HepG2 (cell line): ENCODE data around the gene ETS1. TPM values are rescaled to one million over a fixed set of nuclear protein-coding genes. Genes with fewer than 3 reads are reported as not detected.

Experiments used
- CBFB ChIP-seq: sonication (generic); formaldehyde crosslinking; IDR thresholded peaks from 2 replicates; pipeline ENCODE4 v1.4.0; 2020; ENCODE audit warnings: missing genetic modification reagents
- FOSL2 ChIP-seq: sonication (generic); formaldehyde crosslinking; IDR thresholded peaks from 2 replicates; pipeline ENCODE4 v1.4.0; 2020; ENCODE audit warnings: missing genetic modification reagents
- HMGXB4 ChIP-seq, 2 experiments: sonication (generic) in 1 of 2; formaldehyde crosslinking in 1 of 2; IDR thresholded peaks; 2 replicates each; pipeline versions ENCODE4 v1.4.0 to v1.6.1; 2018 to 2020; ENCODE audit warnings: missing genetic modification reagents in 2 of 2, borderline replicate concordance in 1 of 2, low read depth in 1 of 2, mild to moderate bottlenecking in 1 of 2, missing biosample characterization in 1 of 2
- NCOR1 ChIP-seq: fragments of 200-600 bp; sonication (generic); IDR thresholded peaks from 2 replicates; pipeline ENCODE4 v1.7.0; 2017; ENCODE audit warnings: antibody characterized with exemption, low read length, borderline replicate concordance
- ZNF296 ChIP-seq: sonication (generic); formaldehyde crosslinking; conservative IDR thresholded peaks from 2 replicates; pipeline ENCODE4 v1.5.0; 2020; ENCODE audit warnings: mild to moderate bottlenecking, missing genetic modification reagents
- ZNF496 ChIP-seq: sonication (generic); formaldehyde crosslinking; IDR thresholded peaks from 2 replicates; pipeline ENCODE4 v1.8.1; 2023; ENCODE audit warnings: mild to moderate bottlenecking, moderate library complexity, missing genetic modification reagents; ENCODE audit not compliant: insufficient replicate concordance
- ZNF556 ChIP-seq: sonication (generic); formaldehyde crosslinking; IDR thresholded peaks from 2 replicates; pipeline ENCODE4 v1.4.0; 2020; ENCODE audit warnings: mild to moderate bottlenecking, missing genetic modification reagents, borderline replicate concordance
- ZNF572 ChIP-seq: sonication (generic); formaldehyde crosslinking; IDR thresholded peaks from 2 replicates; pipeline ENCODE4 v1.5.1; 2020; ENCODE audit warnings: mild to moderate bottlenecking, missing genetic modification reagents
- ZNF598 ChIP-seq: sonication (generic); formaldehyde crosslinking; IDR thresholded peaks from 2 replicates; pipeline ENCODE4 v1.5.1; 2020; ENCODE audit warnings: mild to moderate bottlenecking, missing genetic modification reagents, borderline replicate concordance
- ZNF746 ChIP-seq: sonication (generic); formaldehyde crosslinking; IDR thresholded peaks from 2 replicates; pipeline ENCODE4 v1.8.0; 2022; ENCODE audit warnings: mild to moderate bottlenecking, missing genetic modification reagents
- ZNF775 ChIP-seq: sonication (generic); formaldehyde crosslinking; IDR thresholded peaks from 2 replicates; pipeline ENCODE4 v1.4.0; 2020; ENCODE audit warnings: missing genetic modification reagents, mild to moderate bottlenecking, moderate library complexity, borderline replicate concordance
- polyA plus RNA-seq, 8 experiments: library from polyadenylated mRNA; depleted of rRNA in 3 of 8; stranded (reverse) in 7 of 8; unstranded in 1 of 8; fragments of >200 nt; fragmentation: Illumina TruSeq in 4 of 8; extraction: Trizol in 4 of 8; gene quantifications; 2 replicates each; pipeline versions ENCODE4 v1.2.1 to v1.2.3, GENCODE V29; 2011 to 2016; ENCODE audit warnings: low read depth in 4 of 8, missing spikeins in 1 of 8, mixed read lengths in 1 of 8; ENCODE audit not compliant: insufficient read depth in 1 of 8
- total RNA-seq, 5 experiments: library from RNA; depleted of rRNA; stranded (reverse); fragments of >200 nt; fragmentation: Illumina TruSeq; extraction: Trizol; gene quantifications; 2 replicates each; pipeline ENCODE4 v1.2.3, GENCODE V29; 2016; ENCODE audit warnings: low read depth in 1 of 5
- TF ChIP-seq, protein P1 (sequence below): sonication (generic); formaldehyde crosslinking; IDR thresholded peaks from 2 replicates; pipeline ENCODE4 v1.4.0; 2020; ENCODE audit warnings: missing genetic modification reagents, borderline replicate concordance

Gene ETS1
- total and polyA plus RNA-seq, 2 of the 13 experiments (the other 11 are each of a cell fraction or from before 2014, with no cell fraction given): 0.18 to 0.34 TPM

DNA sequence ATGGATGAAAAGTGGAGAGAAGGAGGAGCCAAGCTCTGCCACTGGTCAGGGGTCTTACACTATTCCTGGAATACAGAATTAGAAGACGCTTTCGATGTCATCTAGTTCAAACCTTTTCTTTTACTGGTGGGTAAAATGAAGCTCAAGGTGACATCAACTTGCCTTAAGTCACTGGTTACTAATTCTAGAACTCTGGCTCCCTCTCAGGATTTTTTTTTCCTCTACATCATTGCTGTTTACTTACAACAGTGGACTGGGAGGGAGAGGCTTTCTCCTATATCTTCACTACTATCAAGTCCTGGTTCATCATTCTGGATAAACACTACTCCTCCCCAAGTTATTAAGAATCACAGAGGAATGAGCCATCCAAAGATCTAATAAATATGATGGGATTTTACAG lies 82.9 kb downstream of the ETS1 start (continued):
- TF ChIP-seq, protein P1, sequence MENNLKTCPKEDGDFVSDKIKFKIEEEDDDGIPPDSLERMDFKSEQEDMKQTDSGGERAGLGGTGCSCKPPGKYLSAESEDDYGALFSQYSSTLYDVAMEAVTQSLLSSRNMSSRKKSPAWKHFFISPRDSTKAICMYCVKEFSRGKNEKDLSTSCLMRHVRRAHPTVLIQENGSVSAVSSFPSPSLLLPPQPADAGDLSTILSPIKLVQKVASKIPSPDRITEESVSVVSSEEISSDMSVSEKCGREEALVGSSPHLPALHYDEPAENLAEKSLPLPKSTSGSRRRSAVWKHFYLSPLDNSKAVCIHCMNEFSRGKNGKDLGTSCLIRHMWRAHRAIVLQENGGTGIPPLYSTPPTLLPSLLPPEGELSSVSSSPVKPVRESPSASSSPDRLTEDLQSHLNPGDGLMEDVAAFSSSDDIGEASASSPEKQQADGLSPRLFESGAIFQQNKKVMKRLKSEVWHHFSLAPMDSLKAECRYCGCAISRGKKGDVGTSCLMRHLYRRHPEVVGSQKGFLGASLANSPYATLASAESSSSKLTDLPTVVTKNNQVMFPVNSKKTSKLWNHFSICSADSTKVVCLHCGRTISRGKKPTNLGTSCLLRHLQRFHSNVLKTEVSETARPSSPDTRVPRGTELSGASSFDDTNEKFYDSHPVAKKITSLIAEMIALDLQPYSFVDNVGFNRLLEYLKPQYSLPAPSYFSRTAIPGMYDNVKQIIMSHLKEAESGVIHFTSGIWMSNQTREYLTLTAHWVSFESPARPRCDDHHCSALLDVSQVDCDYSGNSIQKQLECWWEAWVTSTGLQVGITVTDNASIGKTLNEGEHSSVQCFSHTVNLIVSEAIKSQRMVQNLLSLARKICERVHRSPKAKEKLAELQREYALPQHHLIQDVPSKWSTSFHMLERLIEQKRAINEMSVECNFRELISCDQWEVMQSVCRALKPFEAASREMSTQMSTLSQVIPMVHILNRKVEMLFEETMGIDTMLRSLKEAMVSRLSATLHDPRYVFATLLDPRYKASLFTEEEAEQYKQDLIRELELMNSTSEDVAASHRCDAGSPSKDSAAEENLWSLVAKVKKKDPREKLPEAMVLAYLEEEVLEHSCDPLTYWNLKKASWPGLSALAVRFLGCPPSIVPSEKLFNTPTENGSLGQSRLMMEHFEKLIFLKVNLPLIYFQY (CRISPR knock-in tag): no peak
- TF ChIP-seq CBFB (CRISPR knock-in tag) (no peak), ZNF556 (CRISPR knock-in tag) (no peak), HMGXB4 (CRISPR knock-in tag; IDR thresholded peaks at IDR 0.05; ENCODE audit: borderline replicate concordance in 1 of 2, low read depth in 1 of 2) (no peak), ZNF572 (CRISPR knock-in tag) (no peak), ZNF296 (no peak), ZNF746 (CRISPR knock-in tag) (no peak), ZNF598 (CRISPR knock-in tag) (no peak), FOSL2 (no peak), ZNF775 (no peak), ZNF496 (CRISPR knock-in tag) (no peak), NCOR1 (no peak)
